ENCODE data around the gene GUCY1A2.

Gene GUCY1A2

GRCh38 chr11:106717222-106717621 lies 301.1 kb downstream of the GUCY1A2 start:
- DNase-seq (ENCODE audit: low spot score), result no peak
- WGBS, 2 donors (ENCODE audit: extremely low coverage in 2 of 2, insufficient read length in 2 of 2, insufficient replicate concordance in 1 of 2), result no CpG with 5 or more reads among the region's 2 CpGs
- H3K79me1 ChIP-seq (ENCODE audit: low read depth, low read length), result no peaks in the 10 kb centered on the region

GRCh38 chr11:106714199-106714598 lies 304.1 kb downstream of the GUCY1A2 start:
- Histone ChIP-seq H3K4me2 (ENCODE audit: insufficient read depth, low read length, poor library complexity, severe bottlenecking) (no peak overlapping the region), H3K23ac (ENCODE audit: low read depth, low read length, poor library complexity) (no peak overlapping the region)

More at GRCh38 chr11:106717222-106717621, 301.1 kb downstream of the GUCY1A2 start:
- Histone ChIP-seq H2BK120ac (ENCODE audit: low read depth, low read length) (no peak overlapping the region), H3K4me2 (ENCODE audit: insufficient read depth, low read length, poor library complexity, severe bottlenecking) (no peak overlapping the region), H3K36me3 (replicated peaks in 1 of 2; ENCODE audit: control insufficient read depth in 2 of 2, insufficient read depth in 2 of 2, low read length in 2 of 2) (no peaks in the 10 kb centered on the region), H4K91ac (ENCODE audit: low read depth, low read length, poor library complexity) (no peak overlapping the region), H3K4ac (ENCODE audit: low read length) (no peak overlapping the region), H3K9me3 (replicated peaks in 1 of 2; ENCODE audit: control insufficient read depth in 2 of 2, insufficient read depth in 1 of 2, low read depth in 1 of 2, low read length in 2 of 2) (no peaks in the 10 kb centered on the region), H2BK5ac (ENCODE audit: low read length) (no peak overlapping the region), H3K23ac (ENCODE audit: low read depth, low read length, poor library complexity) (no peak overlapping the region), H2BK12ac (ENCODE audit: low read length) (no peak overlapping the region), H2BK15ac (ENCODE audit: low read length) (no peak overlapping the region), H3K27me3 (ENCODE audit: control insufficient read depth in 3 of 3, insufficient read depth in 3 of 3, low read depth in 1 of 3, low read length in 3 of 3) (no peaks in the 10 kb centered on the region), H2AK5ac (ENCODE audit: low read depth, low read length) (no peak overlapping the region), H3K27ac (replicated peaks; ENCODE audit: low read length) (no peak overlapping the region), H3K18ac (ENCODE audit: low read length) (no peak overlapping the region), H3K4me1 (ENCODE audit: control insufficient read depth in 2 of 2, insufficient read depth in 1 of 2, low read depth in 1 of 2, low read length in 2 of 2) (no peaks in the 10 kb centered on the region), H3K4me3 (ENCODE audit: low read length in 2 of 2) (no peak overlapping the region), H3K9ac (ENCODE audit: low read depth, low read length, poor library complexity) (no peak overlapping the region), H4K8ac (ENCODE audit: low read depth, low read length) (no peak overlapping the region), H2AFZ (ENCODE audit: low read length) (no peak overlapping the region), H3K14ac (ENCODE audit: low read length) (no peak overlapping the region)

GRCh38 chr11:106708348-106708747 lies 309.9 kb downstream of the GUCY1A2 start:
- no peak overlapping the region for H3K4me3 ChIP-seq (ENCODE audit: low read length in 2 of 2)
- H2AK5ac ChIP-seq (ENCODE audit: low read depth, low read length), result no peak overlapping the region
- no peak for DNase-seq (ENCODE audit: low spot score)
- no peak overlapping the region for H2BK15ac ChIP-seq (ENCODE audit: low read length)
- H4K91ac ChIP-seq (ENCODE audit: low read depth, low read length, poor library complexity), result no peak overlapping the region
- no peaks in the 10 kb centered on the region for H3K79me1 ChIP-seq (ENCODE audit: low read depth, low read length)
- H3K14ac ChIP-seq (ENCODE audit: low read length), result no peak overlapping the region
- no peak overlapping the region for H3K23ac ChIP-seq (ENCODE audit: low read depth, low read length, poor library complexity)
- H2BK12ac ChIP-seq (ENCODE audit: low read length), result no peak overlapping the region
- no CpG with 5 or more reads among the region's 7 CpGs for WGBS, 2 donors (ENCODE audit: extremely low coverage in 2 of 2, insufficient read length in 2 of 2, insufficient replicate concordance in 1 of 2)
- H3K9me3 ChIP-seq (replicated peaks in 1 of 2; ENCODE audit: control insufficient read depth in 2 of 2, insufficient read depth in 1 of 2, low read depth in 1 of 2, low read length in 2 of 2), result no peaks in the 10 kb centered on the region
- no peaks in the 10 kb centered on the region for H3K4me1 ChIP-seq (ENCODE audit: control insufficient read depth in 2 of 2, insufficient read depth in 1 of 2, low read depth in 1 of 2, low read length in 2 of 2)
- H3K27me3 ChIP-seq (ENCODE audit: control insufficient read depth in 3 of 3, insufficient read depth in 3 of 3, low read depth in 1 of 3, low read length in 3 of 3), result no peaks in the 10 kb centered on the region
- no peak overlapping the region for H4K8ac ChIP-seq (ENCODE audit: low read depth, low read length)
- H3K4me2 ChIP-seq (ENCODE audit: insufficient read depth, low read length, poor library complexity, severe bottlenecking), result no peak overlapping the region
- no peak overlapping the region for H2BK5ac ChIP-seq (ENCODE audit: low read length)
- H2BK120ac ChIP-seq (ENCODE audit: low read depth, low read length), result no peak overlapping the region
- no peak overlapping the region for H3K4ac ChIP-seq (ENCODE audit: low read length)
- H3K9ac ChIP-seq (ENCODE audit: low read depth, low read length, poor library complexity), result no peak overlapping the region
- no peak overlapping the region for H3K18ac ChIP-seq (ENCODE audit: low read length)
- H3K27ac ChIP-seq (replicated peaks; ENCODE audit: low read length), result no peak overlapping the region
- no peaks in the 10 kb centered on the region for H3K36me3 ChIP-seq (replicated peaks in 1 of 2; ENCODE audit: control insufficient read depth in 2 of 2, insufficient read depth in 2 of 2, low read length in 2 of 2)
- no peak overlapping the region for H2AFZ ChIP-seq (ENCODE audit: low read length)

More at GRCh38 chr11:106714199-106714598, 304.1 kb downstream of the GUCY1A2 start:
- Histone ChIP-seq H3K79me1 (ENCODE audit: low read depth, low read length) (no peaks in the 10 kb centered on the region), H3K4me3 (ENCODE audit: low read length in 2 of 2) (no peak overlapping the region), H2AFZ (ENCODE audit: low read length) (no peak overlapping the region), H3K27ac (replicated peaks; ENCODE audit: low read length) (no peak overlapping the region), H2BK15ac (ENCODE audit: low read length) (no peak overlapping the region), H4K91ac (ENCODE audit: low read depth, low read length, poor library complexity) (no peak overlapping the region), H3K9me3 (replicated peaks in 1 of 2; ENCODE audit: control insufficient read depth in 2 of 2, insufficient read depth in 1 of 2, low read depth in 1 of 2, low read length in 2 of 2) (no peaks in the 10 kb centered on the region), H2BK5ac (ENCODE audit: low read length) (no peak overlapping the region), H3K27me3 (ENCODE audit: control insufficient read depth in 3 of 3, insufficient read depth in 3 of 3, low read depth in 1 of 3, low read length in 3 of 3) (no peaks in the 10 kb centered on the region), H3K4ac (ENCODE audit: low read length) (no peak overlapping the region), H4K8ac (ENCODE audit: low read depth, low read length) (no peak overlapping the region), H3K4me1 (ENCODE audit: control insufficient read depth in 2 of 2, insufficient read depth in 1 of 2, low read depth in 1 of 2, low read length in 2 of 2) (no peaks in the 10 kb centered on the region), H3K18ac (ENCODE audit: low read length) (no peak overlapping the region), H2BK12ac (ENCODE audit: low read length) (no peak overlapping the region), H3K9ac (ENCODE audit: low read depth, low read length, poor library complexity) (no peak overlapping the region), H3K14ac (ENCODE audit: low read length) (no peak overlapping the region), H2BK120ac (ENCODE audit: low read depth, low read length) (no peak overlapping the region), H3K36me3 (replicated peaks in 1 of 2; ENCODE audit: control insufficient read depth in 2 of 2, insufficient read depth in 2 of 2, low read length in 2 of 2) (no peaks in the 10 kb centered on the region), H2AK5ac (ENCODE audit: low read depth, low read length) (no peak overlapping the region)
- DNase-seq (ENCODE audit: low spot score), result no peak
- no CpG with 5 or more reads among the region's 1 CpG for WGBS, 2 donors (ENCODE audit: extremely low coverage in 2 of 2, insufficient read length in 2 of 2, insufficient replicate concordance in 1 of 2)

DNA sequence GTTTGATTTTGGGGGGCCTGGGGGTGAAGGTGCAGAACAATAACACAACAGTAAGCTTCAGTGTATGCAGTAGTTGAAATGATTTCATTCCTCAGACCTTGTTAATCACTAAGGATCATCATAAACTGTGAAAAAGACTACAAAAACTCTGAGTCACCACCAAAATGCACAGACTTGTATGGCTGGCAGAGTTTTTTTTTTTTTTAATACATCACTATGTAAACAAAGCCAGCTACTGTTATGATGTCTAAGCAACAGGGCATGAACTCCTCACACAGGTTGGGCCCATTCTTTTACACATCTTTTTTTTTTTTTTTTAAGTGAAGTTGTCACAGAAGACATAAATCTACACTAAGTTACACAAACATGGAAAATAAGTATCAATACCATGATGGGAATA lies 311.9 kb downstream of the GUCY1A2 start:
- Histone ChIP-seq H3K9ac (ENCODE audit: low read depth, low read length, poor library complexity) (no peak overlapping the region), H3K9me3 (replicated peaks in 1 of 2; ENCODE audit: control insufficient read depth in 2 of 2, insufficient read depth in 1 of 2, low read depth in 1 of 2, low read length in 2 of 2) (no peaks in the 10 kb centered on the region), H3K4me1 (ENCODE audit: control insufficient read depth in 2 of 2, insufficient read depth in 1 of 2, low read depth in 1 of 2, low read length in 2 of 2) (no peaks in the 10 kb centered on the region), H3K36me3 (replicated peaks in 1 of 2; ENCODE audit: control insufficient read depth in 2 of 2, insufficient read depth in 2 of 2, low read length in 2 of 2) (no peaks in the 10 kb centered on the region), H3K23ac (ENCODE audit: low read depth, low read length, poor library complexity) (no peak overlapping the region), H3K4ac (ENCODE audit: low read length) (no peak overlapping the region), H2BK5ac (ENCODE audit: low read length) (no peak overlapping the region), H4K91ac (ENCODE audit: low read depth, low read length, poor library complexity) (no peak overlapping the region), H3K4me3 (ENCODE audit: low read length in 2 of 2) (no peak overlapping the region), H2AK5ac (ENCODE audit: low read depth, low read length) (no peak overlapping the region), H3K27me3 (ENCODE audit: control insufficient read depth in 3 of 3, insufficient read depth in 3 of 3, low read depth in 1 of 3, low read length in 3 of 3) (no peaks in the 10 kb centered on the region), H2BK15ac (ENCODE audit: low read length) (no peak overlapping the region), H2BK120ac (ENCODE audit: low read depth, low read length) (no peak overlapping the region), H3K18ac (ENCODE audit: low read length) (no peak overlapping the region), H3K4me2 (ENCODE audit: insufficient read depth, low read length, poor library complexity, severe bottlenecking) (no peak overlapping the region), H4K8ac (ENCODE audit: low read depth, low read length) (no peak overlapping the region), H3K14ac (ENCODE audit: low read length) (no peak overlapping the region), H2BK12ac (ENCODE audit: low read length) (no peak overlapping the region), H2AFZ (ENCODE audit: low read length) (no peak overlapping the region), H3K79me1 (ENCODE audit: low read depth, low read length) (no peaks in the 10 kb centered on the region), H3K27ac (replicated peaks; ENCODE audit: low read length) (no peak overlapping the region)
- no peak for DNase-seq (ENCODE audit: low spot score)
